Endometrium (tissue), 2 donors: ENCODE measurements around the gene RAD51B.
"Not testable (repeated sequence)": the region's sequence is repeated elsewhere in the genome, so short reads cannot be mapped to it uniquely, and the experiment has no call there.

Source experiments
- FAIRE-seq: peaks from 2 replicates; lab custom pipeline; 2012; peaks lifted over from hg19 to GRCh38; lab: Jason Lieb, UNC
- donor health status: control.
- donor health status: control.

Gene RAD51B

DNA sequence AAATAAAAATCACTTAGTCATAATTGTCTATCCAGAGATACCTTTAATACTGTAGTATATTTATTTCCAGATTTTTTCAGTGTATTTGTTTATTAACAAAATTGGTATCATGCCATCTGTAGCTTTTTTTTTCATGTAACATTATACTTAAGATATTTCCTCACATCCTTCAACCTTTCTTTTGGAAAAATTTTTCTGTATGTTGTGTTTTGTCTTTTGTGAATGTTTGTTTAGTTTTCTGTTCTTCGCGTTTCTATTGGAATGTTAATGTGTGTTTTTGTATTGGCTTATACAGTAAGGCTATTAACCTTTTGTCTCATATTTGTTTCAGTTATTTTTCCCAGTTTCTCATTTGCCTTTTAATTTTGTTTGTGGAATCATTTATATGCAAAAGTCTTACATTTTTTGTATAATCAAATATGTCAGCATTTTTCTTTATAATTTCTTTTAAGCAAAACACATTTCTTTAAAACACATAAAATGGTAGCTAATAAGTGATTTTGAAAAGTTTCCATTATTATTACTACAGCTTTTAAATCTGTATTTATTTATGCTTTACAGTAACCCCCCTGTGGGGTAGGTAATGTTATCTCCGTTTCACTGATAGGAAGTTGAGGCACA, 433.7 kb downstream of the RAD51B start:
- FAIRE-seq = peak; percentile 85

DNA sequence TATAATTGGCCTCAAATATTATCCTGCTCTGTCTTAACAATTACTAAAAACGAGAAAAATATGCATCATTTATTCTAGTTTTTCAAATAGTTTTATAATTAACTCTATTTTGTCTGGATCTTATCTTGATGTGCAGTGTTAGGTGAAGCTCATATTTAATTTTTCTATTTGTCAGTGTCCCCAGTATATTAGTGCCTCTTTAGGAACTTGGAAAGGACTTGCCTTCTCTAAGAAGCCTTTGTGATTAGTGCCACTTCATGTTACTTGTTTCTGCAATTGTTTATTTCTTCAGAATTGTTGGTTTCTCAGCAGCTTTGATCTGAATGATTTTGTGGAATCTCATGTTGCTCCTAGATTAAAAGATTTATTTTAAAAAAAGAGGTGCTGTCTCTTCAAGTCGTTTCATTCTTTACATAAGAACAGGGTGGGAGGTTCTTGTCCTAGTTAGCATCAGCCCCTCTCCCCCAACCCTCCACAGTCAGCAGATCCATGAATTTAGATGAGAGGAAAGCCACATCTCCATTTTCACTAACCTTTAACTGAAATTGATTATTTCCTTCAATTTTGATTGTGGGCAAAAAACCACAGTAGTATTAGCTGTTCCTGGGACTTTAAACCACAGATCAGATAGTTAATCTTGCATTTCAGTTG, 434.4 kb downstream of the RAD51B start:
- no peak for FAIRE-seq

DNA sequence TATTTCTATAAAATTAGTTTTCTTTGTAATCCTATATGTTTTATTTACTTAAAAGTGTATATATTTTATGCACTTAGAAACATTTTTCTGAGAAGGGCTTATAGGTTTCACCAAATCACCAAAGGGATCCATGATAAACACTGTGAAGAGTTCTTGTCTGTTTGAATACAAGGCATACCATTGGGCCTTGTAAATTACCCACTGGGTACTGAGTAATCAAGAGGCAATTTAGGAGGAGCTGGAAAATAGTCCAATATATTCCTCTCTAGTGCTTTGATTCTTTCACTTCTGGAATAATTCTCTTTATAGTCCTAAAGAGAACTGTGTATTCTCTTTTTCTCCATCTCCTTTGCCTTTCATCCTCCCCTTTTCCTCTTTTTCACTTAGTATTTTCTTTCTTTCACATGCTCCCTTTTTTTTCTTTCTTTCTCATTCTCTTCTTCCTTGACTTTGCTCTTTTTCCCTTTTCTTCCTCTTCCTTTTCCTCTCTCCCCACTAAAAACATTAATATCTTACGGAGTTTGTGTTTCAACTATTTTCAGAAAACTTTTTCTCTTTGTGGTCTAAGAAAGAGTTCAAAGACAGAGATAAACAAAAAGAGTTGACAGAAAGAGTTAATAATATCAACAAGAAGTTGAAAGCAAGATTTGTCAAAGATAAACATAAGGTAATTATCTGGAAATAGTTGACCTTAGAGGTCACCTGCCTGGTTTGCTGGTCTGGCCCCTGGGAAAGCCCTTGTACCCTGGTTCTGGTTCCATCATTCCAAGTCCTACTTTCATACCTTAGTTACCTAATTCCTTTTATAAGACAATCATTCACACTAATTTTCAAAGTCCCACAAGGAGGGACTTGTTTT, 435.3 kb downstream of the RAD51B start:
- FAIRE-seq = no peak

DNA sequence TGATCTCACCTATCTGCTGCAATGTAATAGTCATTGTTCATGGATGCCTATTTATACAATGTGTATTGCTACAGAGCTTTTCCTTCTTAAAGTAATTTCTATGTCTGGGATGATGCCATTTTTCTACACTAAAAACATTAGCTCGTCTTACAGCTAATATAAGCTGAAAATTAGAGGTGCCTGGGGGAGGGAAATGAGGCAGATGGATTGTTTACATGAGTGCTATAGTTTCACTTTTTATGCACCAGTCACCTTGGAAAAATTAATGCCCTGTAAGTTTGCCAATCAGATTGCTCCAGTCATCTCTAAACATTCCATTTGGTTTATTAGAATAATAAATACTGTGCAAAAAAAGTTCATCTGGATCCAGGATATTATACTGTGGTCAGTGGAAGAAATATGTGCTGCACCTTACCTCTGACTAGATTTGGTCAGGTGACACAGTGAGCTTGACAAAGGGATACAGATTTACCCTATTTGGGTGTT, 436.2 kb downstream of the RAD51B start:
- FAIRE-seq = no peak

DNA sequence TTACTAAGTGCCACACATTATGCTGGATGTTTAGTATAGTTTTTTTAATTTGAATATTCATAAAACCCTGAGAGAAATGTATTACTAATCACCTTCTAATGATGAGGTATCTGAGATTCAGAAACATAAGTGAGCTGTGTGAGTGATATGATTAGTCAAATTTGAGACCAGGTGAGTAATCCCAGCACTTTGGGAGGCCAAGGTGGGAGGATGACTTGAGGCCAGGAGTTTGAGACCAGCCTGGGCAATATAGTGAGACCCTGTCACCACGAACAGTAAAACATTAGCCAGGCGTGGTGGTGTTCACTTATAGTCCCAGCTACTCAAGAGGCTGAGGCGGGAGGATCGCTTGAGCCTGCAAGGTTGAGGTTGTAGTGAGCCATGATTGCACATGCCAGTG, 438.4 kb downstream of the RAD51B start:
- no peak for FAIRE-seq

DNA sequence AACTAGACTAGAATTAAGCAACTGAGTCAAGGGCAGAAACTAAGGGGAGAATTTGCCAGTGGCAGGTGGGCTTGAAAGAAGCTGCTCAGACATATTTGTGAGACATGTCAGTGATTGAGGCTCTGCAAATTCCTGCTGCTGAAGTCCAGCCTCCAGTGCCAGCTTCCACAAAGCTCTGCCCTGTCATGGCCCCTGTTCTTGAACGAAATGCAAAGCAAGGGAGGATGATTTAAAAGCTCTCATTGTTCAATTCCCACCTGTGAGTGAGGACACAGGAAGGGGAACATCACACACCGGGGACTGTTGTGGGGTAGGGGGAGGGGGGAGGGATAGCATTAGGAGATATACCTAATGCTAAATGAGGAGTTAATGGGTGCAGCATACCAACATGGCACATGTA, 439.4 kb downstream of the RAD51B start:
- not testable (repeated sequence) for FAIRE-seq

DNA sequence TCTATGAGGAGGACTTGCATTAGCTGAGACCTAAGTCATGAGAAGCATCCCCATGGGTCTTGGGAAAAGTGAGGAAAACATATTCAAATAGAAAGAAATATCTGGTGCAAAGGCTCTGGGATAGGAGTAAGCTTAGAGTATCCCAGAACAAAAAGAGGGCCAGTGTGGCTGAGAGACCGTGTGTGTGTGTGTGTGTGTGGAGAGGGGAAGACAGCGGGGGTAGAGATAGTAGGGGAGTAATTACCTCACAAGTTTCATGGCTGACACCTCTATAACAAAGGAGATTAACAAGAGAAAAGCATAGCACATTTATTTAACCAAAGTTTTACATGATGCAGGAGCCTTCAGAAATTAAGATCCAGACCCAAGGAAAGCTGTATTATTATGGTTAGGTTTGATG, 440.5 kb downstream of the RAD51B start:
- FAIRE-seq = no peak

DNA sequence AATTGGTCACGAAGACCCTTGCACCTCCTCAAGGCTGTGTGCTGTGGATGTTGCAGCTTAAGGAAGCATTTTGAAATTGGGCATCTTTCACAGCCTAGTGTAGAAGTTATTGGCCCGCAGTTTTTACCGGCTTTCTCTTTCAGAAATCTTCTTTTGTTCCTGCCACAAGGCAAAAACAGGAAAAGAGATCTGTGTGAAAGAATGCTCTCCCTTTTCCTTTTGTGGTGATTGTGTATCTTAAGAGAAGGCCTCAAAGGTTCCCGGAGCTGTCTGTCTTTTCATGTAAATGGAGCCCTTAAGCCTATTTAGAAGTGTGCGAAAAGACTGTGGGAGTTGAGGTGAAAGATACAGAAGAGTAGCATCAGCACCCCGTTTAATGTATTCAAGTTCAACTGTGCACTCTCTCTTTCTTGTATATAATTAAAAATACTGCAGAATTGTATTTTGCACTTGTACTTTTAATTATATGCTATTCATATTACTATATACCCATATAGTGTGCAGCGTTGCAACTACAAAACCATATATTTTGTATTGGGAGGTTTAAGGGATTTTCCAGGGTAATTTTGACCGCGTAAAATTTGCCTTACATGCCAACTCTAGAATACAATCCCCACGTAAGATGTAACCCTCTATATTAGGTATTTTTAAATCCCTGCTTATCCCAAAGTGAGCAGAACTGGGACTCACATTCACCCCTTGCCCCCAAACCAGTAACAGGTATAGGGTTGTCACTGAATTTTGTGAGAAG, 441.7 kb downstream of the RAD51B start:
- no peak for FAIRE-seq

DNA sequence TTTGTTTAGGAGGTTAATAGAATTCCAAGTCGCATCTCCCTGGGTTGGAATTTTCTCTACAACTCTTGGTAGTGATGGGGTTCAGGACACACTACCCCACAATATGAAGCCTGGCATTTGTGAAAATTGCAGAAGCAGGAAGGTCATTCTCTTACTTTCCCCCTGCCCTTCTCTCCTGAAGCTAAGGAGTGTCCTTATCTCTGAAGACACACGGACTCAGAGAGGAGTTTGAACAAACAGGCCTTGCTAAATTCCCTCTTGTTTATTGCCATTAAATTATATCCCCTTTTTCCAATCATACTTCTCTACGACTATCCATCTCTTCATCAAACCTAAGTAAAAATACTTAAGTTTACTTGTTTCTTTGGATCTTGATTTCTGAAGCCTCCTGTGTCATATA, 443.0 kb downstream of the RAD51B start:
- peak; percentile 69 for FAIRE-seq

DNA sequence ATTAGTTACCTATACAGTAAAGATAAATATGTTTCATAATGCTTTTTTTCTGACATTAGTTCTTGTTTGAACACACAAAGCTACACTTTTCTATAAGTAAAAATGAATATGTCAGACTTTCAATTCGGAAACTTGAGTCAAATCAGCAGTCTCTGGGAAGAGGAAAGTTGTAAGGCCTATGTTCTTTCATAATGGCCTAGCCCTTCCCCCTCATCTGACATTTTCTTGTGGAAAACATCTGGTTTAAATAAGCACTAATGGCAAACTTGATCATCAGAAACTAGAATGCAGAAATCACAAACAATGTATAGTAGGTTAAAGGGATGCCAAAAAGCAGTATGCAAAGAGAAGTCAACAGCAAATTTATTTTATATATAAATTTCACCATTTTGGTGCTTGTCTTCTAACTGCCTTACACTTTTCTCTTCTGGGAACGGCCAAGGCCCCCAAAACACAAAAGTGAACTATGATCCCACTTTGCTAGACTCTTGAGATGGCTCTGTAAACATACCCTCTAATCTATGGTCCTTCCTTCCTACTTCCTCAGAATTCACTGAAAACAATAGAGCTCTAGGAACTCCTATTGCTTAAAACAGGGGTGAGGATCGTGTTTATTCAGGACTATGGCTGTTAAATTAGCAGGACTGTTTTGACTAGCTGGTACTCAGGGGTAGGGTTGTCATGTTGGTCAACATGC, 444.1 kb downstream of the RAD51B start:
- no peak for FAIRE-seq

DNA sequence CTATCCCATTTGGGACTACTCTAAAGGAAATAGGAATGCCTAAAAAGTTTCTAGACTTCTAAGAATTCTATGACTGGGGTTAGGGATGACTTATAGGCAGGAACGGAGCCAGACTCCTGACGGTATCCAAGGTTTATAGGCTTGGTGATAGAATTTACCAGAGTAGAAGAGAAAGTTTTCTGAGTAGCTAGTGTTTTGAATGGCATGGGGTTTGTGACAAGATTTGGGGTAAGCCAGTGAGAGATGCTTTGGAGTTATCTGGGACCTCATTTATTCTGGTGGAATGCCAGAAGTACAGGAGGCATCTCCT, 444.6 kb downstream of the RAD51B start:
- FAIRE-seq = no peak

DNA sequence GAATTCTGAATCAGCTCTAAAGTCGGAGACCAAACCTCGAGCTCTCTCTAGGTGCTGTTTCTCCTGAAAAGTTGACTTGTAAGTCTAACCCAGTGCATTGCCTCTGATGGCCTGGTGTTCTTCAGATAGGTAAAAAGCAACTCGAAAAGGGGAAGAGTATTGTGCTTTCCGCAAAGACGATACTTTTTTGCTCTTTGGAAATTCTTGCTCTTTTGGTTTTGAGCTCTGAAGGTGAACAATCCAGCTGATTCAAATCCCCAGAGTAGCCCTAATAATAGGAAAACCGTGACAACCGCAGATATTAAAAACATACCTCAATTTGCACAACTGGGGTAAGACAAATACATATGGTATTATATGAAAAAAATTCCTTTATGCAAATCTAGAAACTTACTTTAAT, 447.4 kb downstream of the RAD51B start:
- FAIRE-seq = no peak

DNA sequence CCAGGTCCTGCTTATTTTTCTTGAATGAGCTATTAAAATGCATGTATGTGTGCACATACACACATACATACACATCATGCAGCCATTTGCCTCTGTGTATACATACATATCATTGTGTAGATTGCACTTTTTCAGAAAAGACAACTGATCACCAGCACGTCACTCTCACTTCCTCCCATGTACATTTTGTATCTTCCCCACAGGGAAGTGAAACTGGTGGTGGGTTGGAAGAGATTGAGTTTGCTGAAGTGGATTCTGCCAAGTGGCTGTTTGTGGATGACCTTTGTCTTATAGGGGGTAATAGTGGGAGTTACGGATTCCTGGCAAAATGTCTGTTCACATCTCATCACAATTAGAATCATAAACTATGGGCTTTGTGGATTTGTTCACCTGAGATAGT, 448.6 kb downstream of the RAD51B start:
- FAIRE-seq = no peak

DNA sequence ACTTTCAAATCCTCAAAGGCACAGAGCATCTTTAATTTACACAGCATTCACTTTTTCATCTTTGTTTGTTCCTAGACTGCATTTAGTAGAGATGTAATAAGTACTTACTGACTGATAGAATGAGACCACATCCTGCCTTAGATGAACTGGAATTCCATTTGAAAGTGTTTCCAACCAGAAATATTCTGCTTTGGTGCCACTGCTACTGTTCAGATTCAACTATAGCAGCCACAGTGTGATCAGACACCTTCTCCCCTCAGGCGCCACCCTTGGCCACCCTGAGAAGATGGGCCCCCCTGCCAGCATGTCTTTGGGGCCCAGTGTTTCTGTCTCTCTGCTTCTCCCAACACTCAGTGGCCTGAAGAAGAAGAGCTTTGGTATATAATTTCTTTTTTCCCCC, 449.1 kb downstream of the RAD51B start:
- FAIRE-seq = no peak

DNA sequence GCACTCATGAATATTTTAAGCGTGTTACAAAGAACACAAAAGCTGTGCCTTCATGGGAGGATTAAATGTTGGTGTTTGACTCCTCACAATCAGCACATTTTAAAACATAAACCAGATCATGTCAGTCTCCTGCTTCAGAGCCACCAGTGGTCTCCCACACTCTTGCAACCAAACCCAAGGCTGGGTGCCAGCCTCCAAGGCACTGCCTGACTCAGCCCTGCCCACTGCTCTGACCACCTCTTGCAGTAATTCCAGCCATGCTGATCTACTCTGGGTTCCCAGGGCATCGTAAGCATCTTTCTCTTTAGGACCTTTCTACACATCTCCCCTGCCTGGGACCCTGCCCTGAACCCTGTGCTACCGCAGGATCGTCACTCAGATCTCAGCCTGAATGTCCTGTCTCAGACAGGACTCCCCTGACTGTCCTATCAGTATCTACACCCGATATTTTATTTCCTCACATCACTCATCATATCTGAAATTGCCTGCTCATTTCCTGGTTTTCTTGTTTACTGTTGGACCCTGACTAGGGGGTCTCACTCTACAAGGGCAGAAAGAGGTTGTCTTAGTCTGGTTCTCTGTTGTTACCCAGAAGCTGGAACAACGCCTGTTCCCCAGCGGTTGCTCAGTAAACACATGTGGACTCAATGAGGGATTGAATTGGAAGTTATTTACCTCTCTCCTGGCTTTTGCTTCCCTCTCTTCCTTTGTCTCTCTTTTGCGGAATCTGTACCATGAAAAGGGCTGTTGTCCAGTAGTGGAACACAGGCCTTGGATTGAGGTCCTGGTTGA, 449.8 kb downstream of the RAD51B start:
- FAIRE-seq = no peak

DNA sequence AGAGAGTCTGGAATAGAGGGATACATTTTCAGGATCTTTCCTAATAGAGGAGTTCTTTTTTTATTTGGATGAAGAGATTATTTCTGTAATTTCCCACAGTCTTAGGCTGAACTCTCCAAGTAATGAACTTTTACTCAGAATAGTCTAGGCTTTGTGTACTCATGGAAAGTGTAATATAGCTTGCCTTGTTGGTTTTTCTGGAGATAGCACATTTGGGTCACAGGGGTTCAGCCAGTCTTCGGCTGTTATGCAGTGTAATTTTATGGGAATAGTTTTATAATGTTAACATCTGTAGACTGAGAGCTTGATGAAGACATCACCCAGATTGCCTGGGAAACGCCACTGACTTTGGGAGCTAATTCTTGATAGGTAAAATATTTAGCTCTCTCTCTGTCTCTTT, 450.8 kb downstream of the RAD51B start:
- peak; percentile 59 for FAIRE-seq

DNA sequence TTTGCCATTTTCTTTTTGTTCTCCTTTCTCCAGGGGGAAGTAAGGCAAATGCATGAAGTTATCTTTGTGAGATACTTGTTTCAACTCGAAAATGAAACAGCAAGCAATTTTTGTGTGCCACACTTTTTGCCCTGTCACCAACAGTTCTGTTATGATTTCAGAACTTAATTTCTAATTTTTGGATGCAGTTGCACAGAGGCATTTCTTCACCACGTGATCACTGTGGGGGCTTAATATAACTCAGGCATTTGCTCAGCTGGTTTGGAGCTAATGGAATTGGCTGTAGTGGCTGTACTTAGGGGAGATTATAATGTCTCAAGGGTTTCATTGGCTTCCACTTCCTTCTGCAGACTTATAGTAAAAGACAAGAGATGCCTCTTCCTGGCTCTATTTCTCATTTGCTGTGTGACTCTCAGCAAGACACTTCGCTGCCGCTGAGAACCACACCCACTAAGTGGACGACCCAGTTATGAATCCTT, 452.4 kb downstream of the RAD51B start:
- FAIRE-seq = no peak

DNA sequence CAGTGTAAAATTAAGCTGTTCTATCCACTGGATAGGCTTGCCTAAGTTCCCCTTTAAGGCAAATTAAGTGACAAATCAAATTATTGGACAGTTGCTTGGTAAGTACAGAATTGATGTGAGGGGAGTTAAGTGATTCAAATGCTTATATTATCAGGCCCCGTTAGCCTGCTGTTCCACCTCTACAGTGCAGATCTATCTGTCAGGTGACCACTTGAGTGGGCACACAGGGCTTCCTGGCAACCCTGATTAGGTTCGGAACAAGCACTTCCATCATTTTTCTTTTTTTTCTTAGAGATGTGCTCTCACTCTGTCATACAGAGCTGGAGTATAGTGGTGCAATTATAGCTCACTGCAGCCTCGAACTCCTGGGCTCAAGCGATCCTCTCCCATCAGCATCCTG, 453.8 kb downstream of the RAD51B start:
- no peak for FAIRE-seq

DNA sequence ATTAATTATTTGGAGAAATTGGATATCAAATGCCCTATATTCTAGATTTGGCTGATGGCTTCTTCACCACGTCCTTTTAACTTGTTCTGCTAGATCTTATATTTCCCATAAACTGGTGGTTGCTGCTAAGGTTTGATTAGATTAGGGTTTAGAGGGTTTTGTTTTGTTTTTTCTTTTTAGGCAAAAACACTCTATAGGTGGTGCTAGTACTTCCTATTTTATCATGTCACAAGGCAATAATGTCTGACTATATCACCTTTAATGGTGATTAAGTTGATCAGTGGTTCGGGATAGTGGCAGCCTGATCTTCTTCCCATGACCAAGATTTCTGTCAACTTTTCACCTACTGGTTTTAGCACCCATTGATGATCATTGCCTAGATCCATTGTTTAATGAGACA, 455.1 kb downstream of the RAD51B start:
- no peak for FAIRE-seq

DNA sequence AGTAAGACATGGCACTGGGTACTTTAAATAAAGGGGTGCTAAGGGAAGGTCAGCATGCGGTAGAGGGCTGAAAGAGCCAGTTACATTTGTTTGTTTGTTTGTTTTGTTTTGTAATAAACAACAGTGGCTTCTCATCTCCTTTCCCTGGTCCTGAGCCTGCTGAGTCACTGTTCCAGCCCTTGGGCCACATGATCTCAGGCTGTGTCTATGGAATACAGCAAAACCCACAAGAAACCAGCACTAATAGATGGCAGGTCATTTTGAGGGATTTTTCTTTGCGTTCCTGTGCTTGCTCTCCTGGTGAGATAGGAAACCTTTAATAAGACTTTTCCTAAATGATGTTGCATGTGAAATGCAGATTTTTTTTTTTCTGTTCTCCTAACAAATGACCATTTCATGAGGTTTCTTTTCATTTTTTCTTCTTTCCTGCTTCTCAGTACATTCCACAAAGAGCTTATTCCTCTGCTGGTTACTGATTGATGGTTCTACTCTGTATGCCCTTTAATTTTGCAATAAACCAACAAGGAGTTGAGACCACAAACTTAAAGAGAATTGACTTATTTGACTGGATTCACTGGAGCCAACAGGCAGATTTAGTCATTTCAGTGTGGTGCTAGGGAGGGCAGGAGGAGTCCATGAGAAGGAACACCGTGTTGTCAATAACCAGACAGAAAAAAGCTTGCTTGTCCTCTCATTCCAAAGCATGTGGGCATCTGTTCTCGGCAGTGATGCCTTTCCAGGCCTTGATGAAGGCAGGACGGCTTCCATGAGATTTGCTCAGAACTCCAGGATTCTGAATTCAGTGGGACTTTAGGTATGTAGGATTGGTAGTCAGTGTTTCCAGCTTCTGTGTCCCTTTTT, 459.2 kb downstream of the RAD51B start:
- FAIRE-seq = no peak
